HG02798 (cell line): ENCODE results near the gene LCN10.

Source experiments
- ATAC-seq: cut with Tn5 transposase; IDR thresholded peaks from one replicate; pipeline ENCODE4 v1.9.1; 2021; ENCODE audit warnings: mild to moderate bottlenecking; ENCODE audit not compliant: unreplicated experiment, poor library complexity

The LCN10 gene

DNA sequence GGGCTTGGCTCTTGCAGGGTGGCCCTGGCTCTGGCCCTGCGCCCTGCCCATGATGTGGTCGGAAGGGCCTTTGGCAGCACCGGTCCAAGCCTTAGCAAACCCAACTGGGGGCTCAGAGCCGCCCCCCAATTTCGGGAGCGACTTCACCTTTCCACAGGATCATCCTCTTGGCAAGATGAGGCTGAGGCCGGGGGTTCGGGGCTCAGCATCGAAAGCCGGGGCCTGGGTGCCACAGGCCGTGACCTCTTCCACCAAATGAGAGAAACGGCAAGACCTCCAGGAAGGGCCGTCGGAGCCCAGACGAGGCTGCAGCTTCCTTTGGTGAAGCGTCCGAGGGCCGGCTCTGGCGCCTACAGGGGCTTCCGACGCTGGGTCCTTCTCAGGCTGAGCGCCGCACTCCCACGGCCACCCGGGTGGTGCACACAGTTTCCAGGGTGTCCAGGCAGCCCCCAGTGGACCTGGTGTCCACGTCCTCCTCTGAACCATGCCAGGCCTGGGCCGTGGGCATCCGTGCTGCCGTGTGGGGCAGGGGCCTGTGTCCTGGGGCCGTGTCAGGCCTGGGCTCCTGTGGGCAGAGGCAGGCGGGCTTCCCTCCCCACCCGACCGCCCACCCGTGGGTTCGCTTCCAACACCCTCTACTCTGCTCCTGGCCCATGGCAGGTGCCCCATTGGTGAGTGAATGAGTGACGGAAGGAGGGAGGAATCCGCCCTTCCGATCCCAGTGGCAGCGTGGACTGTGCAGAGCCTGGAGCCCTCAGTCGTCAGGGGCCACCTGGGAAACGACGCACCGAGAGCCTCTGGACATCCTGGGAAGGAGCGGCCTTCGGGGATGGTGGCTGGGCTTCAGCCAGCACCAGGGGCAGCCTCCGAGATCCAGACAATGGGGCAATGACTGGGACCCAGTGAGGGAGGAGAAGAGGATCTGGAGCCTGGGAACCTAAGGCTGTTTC is 50.3 kb downstream of the LCN10 start:
- no peak for ATAC-seq

DNA sequence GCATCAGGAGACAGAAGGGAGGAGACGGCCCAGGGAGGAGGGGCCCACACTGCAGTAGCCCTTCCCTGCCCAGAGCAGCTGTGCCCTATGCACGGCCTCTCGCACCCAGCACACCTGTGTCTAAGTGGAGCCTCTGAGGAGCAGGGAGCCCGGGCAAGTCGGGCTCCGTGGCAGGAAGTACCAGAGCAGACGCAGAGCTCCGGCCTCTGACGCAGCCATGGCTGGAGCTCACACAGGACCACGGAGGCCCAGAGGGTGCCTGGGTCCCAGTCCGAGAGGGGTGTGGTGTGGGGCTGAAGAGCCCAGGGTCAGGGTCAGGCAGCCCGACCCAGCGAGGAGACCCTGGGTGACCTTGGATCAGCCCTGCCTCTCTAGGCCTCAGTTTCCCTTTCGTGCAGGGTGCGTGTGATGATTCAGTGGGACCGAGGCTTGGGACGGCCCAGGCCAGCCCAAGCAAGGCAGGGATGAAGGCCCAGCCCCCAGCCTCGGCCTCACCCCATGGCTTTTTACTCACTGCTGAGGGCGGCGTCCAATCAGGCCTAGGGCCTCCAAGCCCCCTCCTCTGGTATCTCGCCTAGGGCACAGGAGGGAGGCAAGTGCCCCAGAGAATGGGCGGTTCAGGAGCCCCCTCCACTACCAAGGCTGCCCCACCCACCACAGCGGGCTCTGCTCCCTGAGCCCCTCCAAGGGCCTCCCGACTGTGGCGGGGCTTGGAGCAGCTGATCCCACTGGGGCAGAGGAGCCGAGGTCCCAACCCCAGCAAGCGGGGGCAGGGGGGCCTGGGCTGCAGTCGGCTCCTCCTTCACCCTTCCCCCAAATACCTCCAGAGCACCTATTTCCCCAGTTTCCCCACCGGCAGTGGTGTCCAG is 51.2 kb downstream of the LCN10 start:
- ATAC-seq, result no peak

DNA sequence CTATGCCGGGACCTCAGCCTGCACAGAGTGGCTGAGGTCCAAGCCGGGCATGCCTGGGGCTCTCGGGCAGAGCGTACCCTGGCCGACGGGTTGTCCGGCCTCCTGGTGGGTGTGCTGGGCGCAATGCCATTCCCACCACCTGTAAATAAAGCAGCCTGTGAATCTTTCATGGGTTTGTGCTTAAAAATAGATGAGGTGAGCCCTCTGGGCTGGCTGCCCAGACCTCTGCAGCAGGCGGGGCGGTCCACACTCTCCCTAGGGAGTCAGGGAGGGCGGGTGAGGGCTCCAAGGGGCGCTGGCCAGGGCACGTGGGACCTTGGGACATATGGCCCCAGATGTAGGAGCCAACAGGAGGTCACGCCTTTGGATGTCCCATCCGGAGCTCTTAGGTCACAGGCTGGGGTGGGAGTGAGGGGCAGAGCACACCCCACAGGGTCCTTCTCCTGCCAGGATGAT is 51.9 kb downstream of the LCN10 start:
- ATAC-seq, result no peak

- ATAC-seq, result no peak
These were observed 52.5 kb downstream of the LCN10 start for GRCh38 chr9:136690104-136690805.

- no peak for ATAC-seq
These were observed 53.7 kb downstream of the LCN10 start for GRCh38 chr9:136689108-136689460.

DNA sequence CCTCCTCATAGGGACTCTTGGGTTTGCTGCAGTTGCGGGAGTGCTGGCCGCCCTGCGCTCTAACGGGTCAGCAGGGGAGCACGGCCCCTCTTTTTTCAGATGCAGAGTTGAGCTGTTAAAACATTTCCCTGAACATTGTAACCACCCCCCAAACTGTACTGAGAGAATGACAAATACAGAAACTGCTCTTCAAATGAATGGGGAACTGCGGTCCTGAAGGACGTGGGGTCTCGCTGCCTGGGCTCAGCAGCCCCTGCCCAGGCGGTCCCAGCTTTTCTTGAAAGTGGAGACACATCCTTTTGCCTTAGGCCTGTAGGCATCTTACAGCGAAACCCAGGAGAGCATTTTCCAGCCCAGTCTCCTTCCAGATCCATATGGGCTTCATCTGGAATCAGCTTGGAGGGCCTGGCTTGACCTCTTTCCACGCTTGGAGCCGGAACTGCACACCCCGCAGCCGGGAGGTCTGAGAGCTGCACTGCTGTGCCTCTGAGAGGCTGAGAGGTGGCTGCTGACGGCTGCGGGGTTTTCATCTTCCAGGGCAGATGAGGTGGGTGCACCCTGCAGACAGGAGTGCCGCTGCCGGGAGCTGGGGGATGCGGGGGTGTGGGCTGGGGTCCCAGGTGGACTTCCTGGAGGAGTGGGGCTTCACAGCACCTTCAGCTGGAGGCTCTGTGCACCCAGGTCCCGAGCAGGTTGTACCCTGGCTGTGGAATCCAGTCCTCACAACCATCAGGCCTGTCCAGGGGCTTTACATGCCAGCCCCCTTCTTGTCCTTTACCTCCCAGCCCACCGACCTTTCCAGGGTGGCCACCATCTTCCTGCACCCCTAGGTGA is 54.2 kb downstream of the LCN10 start:
- ATAC-seq, result no peak
